ENCODE data around the gene CHTOP. TPM values are rescaled to one million over a fixed set of nuclear protein-coding genes. Genes with fewer than 3 reads are reported as not detected.

Gene CHTOP
- polyA plus RNA-seq, 2 donors: 41.6 to 45.5 TPM

GRCh38 chr1:153688276-153688675, 54.4 kb downstream of the CHTOP start:
- Histone ChIP-seq H3K27me3 (ENCODE audit: control insufficient read depth in 1 of 2, insufficient read depth in 2 of 2, low read length in 2 of 2) (no peaks in the 10 kb centered on the region), H3K9me3 (ENCODE audit: control insufficient read depth in 2 of 2, insufficient read depth in 1 of 2, low read depth in 1 of 2, low read length in 1 of 2) (no peaks in the 10 kb centered on the region), H3K4me1 (ENCODE audit: control insufficient read depth in 2 of 2, insufficient read depth in 2 of 2, low read length in 1 of 2) (no peaks in the 10 kb centered on the region), H3K4me3 (ENCODE audit: low read depth in 1 of 2, low read length in 2 of 2) (no peak overlapping the region), H3K36me3 (ENCODE audit: control insufficient read depth in 2 of 2, insufficient read depth in 2 of 2, low read length in 1 of 2) (no peaks in the 10 kb centered on the region), H3K27ac (ENCODE audit: low read depth in 2 of 2, low read length in 1 of 2) (no peak overlapping the region)
- 83 to 88% methylated on average over 7 of the region's 7 CpGs for WGBS, 2 donors

GRCh38 chr1:153688736-153689328, 55.0 kb downstream of the CHTOP start:
- H3K4me3 ChIP-seq (ENCODE audit: low read depth in 1 of 2, low read length in 2 of 2): no peak overlapping the region
- H3K27ac ChIP-seq (ENCODE audit: low read depth in 2 of 2, low read length in 1 of 2): no peak overlapping the region
- no peaks in the 10 kb centered on the region for H3K27me3 ChIP-seq (ENCODE audit: control insufficient read depth in 1 of 2, insufficient read depth in 2 of 2, low read length in 2 of 2)
- 84 to 89% methylated on average over 18 of the region's 18 CpGs for WGBS, 2 donors
- no peaks in the 10 kb centered on the region for H3K4me1 ChIP-seq (ENCODE audit: control insufficient read depth in 2 of 2, insufficient read depth in 2 of 2, low read length in 1 of 2)
- H3K36me3 ChIP-seq (ENCODE audit: control insufficient read depth in 2 of 2, insufficient read depth in 2 of 2, low read length in 1 of 2): no peaks in the 10 kb centered on the region
- no peaks in the 10 kb centered on the region for H3K9me3 ChIP-seq (ENCODE audit: control insufficient read depth in 2 of 2, insufficient read depth in 1 of 2, low read depth in 1 of 2, low read length in 1 of 2)

GRCh38 chr1:153693466-153693865, 59.6 kb downstream of the CHTOP start:
- H3K36me3 ChIP-seq (ENCODE audit: control insufficient read depth in 2 of 2, insufficient read depth in 2 of 2, low read length in 1 of 2): no peaks in the 10 kb centered on the region
- 79 to 81% methylated on average over 4 of the region's 4 CpGs for WGBS, 2 donors
- no peaks in the 10 kb centered on the region for H3K27me3 ChIP-seq (ENCODE audit: control insufficient read depth in 1 of 2, insufficient read depth in 2 of 2, low read length in 2 of 2)
- no peak overlapping the region for H3K27ac ChIP-seq (ENCODE audit: low read depth in 2 of 2, low read length in 1 of 2)
- no peaks in the 10 kb centered on the region for H3K9me3 ChIP-seq (ENCODE audit: control insufficient read depth in 2 of 2, insufficient read depth in 1 of 2, low read depth in 1 of 2, low read length in 1 of 2)
- no peak overlapping the region for H3K4me3 ChIP-seq (ENCODE audit: low read depth in 1 of 2, low read length in 2 of 2)
- peaks cover 3 to 6% of the 10 kb centered on the region in 2 donors for H3K4me1 ChIP-seq (ENCODE audit: control insufficient read depth in 2 of 2, insufficient read depth in 2 of 2, low read length in 1 of 2)

Other genes with a start within 250 kb of the CHTOP start
- over 10,000 TPM; 44,360 to 65,887 TPM for gene S100A8, start 243.0 kb upstream of the CHTOP start, polyA plus RNA-seq
- 1 to 10 TPM in 1 of 2 donors, under 1 TPM in 1; 0.02 to 1.3 TPM for gene S100A7A, start 217.5 kb upstream of the CHTOP start, polyA plus RNA-seq
- 100 to 1,000 TPM; 115 to 689 TPM for gene S100A7, start 173.4 kb upstream of the CHTOP start, polyA plus RNA-seq
- 1,000 to 10,000 TPM in 1 of 2 donors, 100 to 1,000 TPM in 1; 936 to 2,978 TPM for gene S100A6, start 98.1 kb upstream of the CHTOP start, polyA plus RNA-seq
- under 1 TPM in 1 of 2 donors, not detected in 1; 0.11 TPM for gene S100A5, start 93.1 kb upstream of the CHTOP start, polyA plus RNA-seq
- 100 to 1,000 TPM; 145 to 249 TPM for gene S100A4, start 88.3 kb upstream of the CHTOP start, polyA plus RNA-seq
- 10 to 100 TPM; 10.2 to 27.5 TPM for gene S100A3, start 84.8 kb upstream of the CHTOP start, polyA plus RNA-seq
- 1,000 to 10,000 TPM; 2,831 to 3,591 TPM for gene S100A2, start 68.2 kb upstream of the CHTOP start, polyA plus RNA-seq
- gene S100A16, start 20.9 kb upstream of the CHTOP start, polyA plus RNA-seq: 1,000 to 10,000 TPM; 2,016 to 2,151 TPM
- 1,000 to 10,000 TPM; 2,532 to 3,167 TPM for gene S100A14, start 17.7 kb upstream of the CHTOP start, polyA plus RNA-seq
- gene S100A13, start 6.6 kb upstream of the CHTOP start, polyA plus RNA-seq: 100 to 1,000 TPM in 1 of 2 donors, 10 to 100 TPM in 1; 74.3 to 122 TPM
- gene S100A1, start 5.6 kb upstream of the CHTOP start, polyA plus RNA-seq: 1 to 10 TPM in 1 of 2 donors, under 1 TPM in 1; 0.93 to 2.3 TPM
- gene SNAPIN, start 24.6 kb downstream of the CHTOP start, polyA plus RNA-seq: 10 to 100 TPM; 20.0 to 35.3 TPM
- gene ILF2, start 36.9 kb downstream of the CHTOP start, polyA plus RNA-seq: 10 to 100 TPM; 22.5 to 99.9 TPM
- gene NPR1, start 44.6 kb downstream of the CHTOP start, polyA plus RNA-seq: 1 to 10 TPM; 2.2 to 3.6 TPM
- gene INTS3, start 94.0 kb downstream of the CHTOP start, polyA plus RNA-seq: 10 to 100 TPM; 16.4 to 30.8 TPM
- 10 to 100 TPM; 18.6 to 30.9 TPM for gene SLC27A3, start 141.3 kb downstream of the CHTOP start, polyA plus RNA-seq